GM19467 (cell line): Measurements from ENCODE around the gene CD79A.

Experiments used
- ATAC-seq: cut with Tn5 transposase; IDR thresholded peaks from one replicate; pipeline ENCODE4 v1.9.1; 2021; ENCODE audit warnings: mild to moderate bottlenecking, moderate library complexity; ENCODE audit not compliant: unreplicated experiment

The CD79A gene

GRCh38 chr19:41883463-41883820 is 6.4 kb downstream of the CD79A start:
- no peak for ATAC-seq

- ATAC-seq = peak; percentile 67
These were observed 7.0 kb downstream of the CD79A start for GRCh38 chr19:41883821-41884733.

- ATAC-seq = no peak
These were observed 10.0 kb downstream of the CD79A start for GRCh38 chr19:41886761-41887710.

- ATAC-seq = no peak
These were observed 10.8 kb downstream of the CD79A start for GRCh38 chr19:41887711-41888382.

- ATAC-seq = no peak
These were observed 11.8 kb downstream of the CD79A start for GRCh38 chr19:41888926-41889325.

DNA sequence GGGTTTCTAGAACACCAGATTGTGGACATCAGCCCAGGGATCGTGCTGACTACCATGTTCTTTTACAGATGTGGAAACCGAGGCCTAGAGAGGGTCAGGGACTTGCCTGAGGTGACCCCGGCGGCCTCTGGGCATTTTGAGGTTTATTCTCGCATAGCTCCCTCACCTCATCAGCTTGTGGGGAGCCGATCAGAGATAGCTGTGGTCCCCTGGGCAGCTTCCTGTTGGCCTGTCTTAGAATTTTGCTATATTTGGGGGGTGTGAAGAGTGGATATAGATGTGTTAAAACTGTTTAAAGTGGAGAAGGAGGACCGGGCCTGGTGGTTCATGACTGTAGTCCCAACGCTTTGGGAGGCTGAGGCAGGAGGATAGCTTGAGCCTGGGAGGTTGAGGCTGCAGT is 12.8 kb downstream of the CD79A start:
- no peak for ATAC-seq

GRCh38 chr19:41890936-41891335 is 13.9 kb downstream of the CD79A start:
- ATAC-seq = no peak

DNA sequence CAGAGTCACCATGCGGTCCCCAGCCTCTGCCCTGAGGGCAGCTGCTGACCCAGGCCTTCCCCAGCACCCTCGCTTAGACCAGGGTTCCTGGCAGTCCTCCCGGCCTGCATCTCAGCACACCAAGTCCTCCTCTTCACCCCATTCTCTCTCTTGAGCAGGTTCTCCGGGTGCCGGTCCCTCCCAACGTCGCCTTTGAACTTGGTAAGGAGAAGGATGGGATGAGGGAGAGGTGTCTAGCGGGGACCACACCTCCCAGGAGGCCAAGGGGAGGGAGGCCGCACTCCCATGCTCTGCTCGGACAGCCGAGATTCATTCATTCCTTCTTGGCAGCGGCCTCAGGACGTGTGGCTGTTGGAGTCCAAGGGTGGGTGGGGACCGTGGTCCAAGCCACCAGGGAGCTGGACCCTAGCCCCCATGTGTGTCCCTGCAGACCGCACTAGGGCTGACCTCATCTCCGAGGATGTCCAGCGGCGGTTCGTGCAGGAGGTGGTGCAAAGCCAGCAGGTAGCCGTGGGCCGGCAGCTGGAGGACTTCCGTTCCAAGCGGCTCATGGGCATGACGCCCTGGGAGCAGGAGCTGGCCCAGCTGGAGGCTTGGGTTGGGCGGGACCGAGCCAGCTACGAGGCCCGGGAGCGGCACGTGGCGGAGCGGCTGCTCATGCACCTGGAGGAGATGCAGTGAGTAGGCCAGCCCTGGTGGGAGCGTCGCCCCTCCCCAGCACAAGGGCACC is 15.3 kb downstream of the CD79A start:
- no peak for ATAC-seq

- no peak for ATAC-seq
These were observed 16.8 kb downstream of the CD79A start for GRCh38 chr19:41893899-41894298.

DNA sequence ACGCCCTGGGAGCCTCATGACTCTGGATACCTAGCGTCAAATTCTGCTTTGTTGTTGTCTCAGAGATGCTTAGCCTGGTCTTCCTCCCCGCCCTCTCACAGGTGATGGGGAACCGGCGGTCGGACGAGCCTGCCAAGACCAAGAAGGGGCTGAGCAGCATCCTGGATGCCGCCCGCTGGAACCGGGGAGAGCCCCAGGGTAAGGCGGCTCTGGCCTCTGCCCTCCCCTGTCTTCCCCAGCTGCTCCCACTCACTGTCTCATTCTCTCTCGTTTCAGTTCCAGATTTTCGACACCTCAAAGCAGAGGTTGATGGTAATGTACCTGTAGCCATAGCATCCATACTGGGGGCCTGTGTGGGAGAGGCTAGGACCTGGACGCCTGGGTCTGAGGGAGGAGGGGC is 17.3 kb downstream of the CD79A start:
- no peak for ATAC-seq

GRCh38 chr19:41895745-41896580 is 18.9 kb downstream of the CD79A start:
- ATAC-seq = no peak

DNA sequence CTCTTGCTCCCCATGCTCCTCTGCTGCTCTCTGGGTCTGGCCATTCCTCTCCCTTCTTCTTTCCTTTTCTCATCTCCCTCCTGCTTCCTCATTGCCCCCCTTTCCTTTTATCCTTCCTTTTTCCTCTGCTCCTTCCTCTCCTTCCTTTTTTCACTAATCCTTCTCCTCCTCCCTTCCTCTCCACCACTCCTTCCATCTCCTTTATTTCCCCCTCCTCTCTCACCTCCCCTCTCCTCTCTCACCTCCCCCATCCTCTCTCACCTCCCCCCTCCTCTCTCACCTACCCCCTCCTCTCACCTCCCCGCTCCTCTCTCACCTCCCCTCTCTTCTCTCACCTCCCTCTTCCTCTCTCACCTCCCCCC is 19.5 kb downstream of the CD79A start:
- no peak for ATAC-seq

DNA sequence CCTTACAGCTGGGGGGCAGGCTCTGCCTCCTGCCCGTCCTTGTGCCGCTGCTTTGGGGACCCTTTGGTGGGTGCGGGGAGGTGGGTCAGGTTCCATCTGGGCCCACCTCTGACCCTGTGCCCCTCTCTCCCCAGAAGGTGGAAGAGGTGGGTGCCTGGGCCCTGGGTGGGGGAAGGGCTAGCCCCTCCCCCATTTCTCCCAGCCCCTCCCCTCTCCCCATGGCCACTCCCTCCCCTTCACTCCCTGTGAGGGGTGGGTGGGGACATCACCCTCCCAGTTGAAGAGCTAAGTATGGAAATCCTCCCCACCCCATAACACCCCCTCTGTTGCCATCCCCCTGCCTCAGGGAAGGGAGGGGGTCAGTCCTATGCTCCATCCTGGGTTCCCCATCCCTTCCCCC is 20.1 kb downstream of the CD79A start:
- ATAC-seq = no peak

DNA sequence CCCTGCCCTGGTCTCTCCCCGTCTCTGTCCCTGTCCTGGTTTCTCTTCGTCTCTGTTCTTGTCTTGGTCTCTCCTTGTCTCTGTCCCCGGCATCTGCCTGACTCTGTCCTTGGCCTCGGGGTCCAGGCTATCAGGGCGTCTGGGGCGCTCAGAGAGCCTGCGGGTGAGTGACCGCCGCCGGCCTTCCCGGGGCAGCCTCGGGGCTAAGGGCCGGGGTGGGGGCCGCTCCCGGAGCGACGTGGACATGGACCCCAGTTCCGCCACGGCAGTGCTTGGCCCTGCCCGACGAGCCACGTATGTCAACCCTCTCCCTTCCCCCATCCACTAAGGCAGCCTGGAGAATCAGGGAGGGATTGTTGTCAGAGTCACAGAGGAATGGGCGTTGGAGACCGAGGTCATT is 20.7 kb downstream of the CD79A start:
- no peak for ATAC-seq

- no peak for ATAC-seq
These were observed 21.2 kb downstream of the CD79A start for GRCh38 chr19:41898235-41898634.

GRCh38 chr19:41901707-41902360 is 24.8 kb downstream of the CD79A start:
- ATAC-seq = no peak

- ATAC-seq = no peak
These were observed 25.5 kb downstream of the CD79A start for GRCh38 chr19:41902594-41902993.

DNA sequence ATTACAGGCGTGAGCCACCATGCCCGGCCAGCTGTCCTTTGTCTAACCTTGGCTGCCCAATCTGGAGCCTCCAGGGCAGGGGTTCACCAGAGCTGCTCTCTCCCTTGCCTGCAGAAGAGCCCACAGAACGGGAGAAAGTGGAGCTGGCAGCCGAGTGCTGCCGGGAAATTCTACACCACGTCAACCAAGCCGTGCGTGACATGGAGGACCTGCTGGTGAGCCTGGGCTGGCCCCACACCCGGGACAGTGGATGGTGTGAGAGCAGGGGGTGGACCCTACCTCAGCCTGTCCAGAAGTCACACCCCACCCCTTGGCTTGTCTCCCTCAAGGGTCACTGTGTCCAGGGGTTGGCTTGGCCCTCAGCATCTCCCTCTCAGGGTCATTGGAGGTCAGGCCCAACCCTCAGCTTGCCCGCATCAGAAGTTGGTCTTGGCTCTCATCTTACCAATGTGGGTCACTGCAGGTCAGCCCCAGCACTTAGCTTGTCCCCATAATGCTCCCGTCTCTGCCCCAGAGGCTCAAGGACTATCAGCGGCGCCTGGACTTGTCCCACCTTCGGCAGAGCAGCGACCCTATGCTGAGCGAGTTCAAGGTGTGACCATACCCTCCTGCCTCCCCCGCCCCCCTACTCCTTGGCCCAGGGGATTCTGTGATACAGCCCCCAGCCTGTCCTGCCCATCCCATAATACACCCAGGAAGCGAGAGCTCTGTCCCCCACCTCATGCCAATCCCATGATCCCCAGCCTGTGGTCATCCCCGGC is 26.3 kb downstream of the CD79A start:
- no peak for ATAC-seq
